BJ (cell line): Measurements from ENCODE around the gene FAM81A. TPM values are rescaled to one million over a fixed set of nuclear protein-coding genes. Genes with fewer than 3 reads are reported as not detected.

Experiments used
- CTCF ChIA-PET: fragments of 350-600 bp; formaldehyde crosslinking; extraction: SDS; loops from one replicate; lab custom pipeline; 2021; ENCODE audit warnings: antibody characterized with exemption, inconsistent platforms; lab: Yijun Ruan, JAX
- POLR2A ChIA-PET: fragments of 300-600 bp; sonication (Branson Sonifier 250); formaldehyde crosslinking; extraction: SDS; loops from one replicate; lab custom pipeline; 2021; ENCODE audit warnings: antibody characterized with exemption; lab: Charles Lee
- DNase-seq: peaks from one replicate; pipeline ENCODE4 v3.0.0-alpha.2; 2011; ENCODE audit warnings: low read depth
- H3K27me3 ChIP-seq: 2 replicates; pipeline ENCODE4 v1.6.0; 2011; ENCODE audit warnings: low read length; ENCODE audit not compliant: control insufficient read depth, insufficient read depth
- H3K36me3 ChIP-seq: 2 replicates; pipeline ENCODE4 v1.5.1; 2011; ENCODE audit warnings: low read length; ENCODE audit not compliant: control insufficient read depth, insufficient read depth
- H3K4me3 ChIP-seq: 2 replicates; pipeline ENCODE4 v1.5.1; 2011; ENCODE audit warnings: low read depth, mild to moderate bottlenecking, control low read depth, low read length
- polyA plus RNA-seq: library from polyadenylated mRNA; depleted of rRNA; stranded (reverse); fragments of >200 nt; gene quantifications from 2 replicates; pipeline ENCODE4 v1.2.3, GENCODE V29; 2011; rRNA removed
- small RNA-seq: library from RNA; depleted of rRNA; stranded (forward); fragments of <200 nt; gene quantifications from one replicate; pipeline ENCODE3, GENCODE V24; 2012; ENCODE audit warnings: low replicate concordance, low read depth; ENCODE audit not compliant: insufficient read length
- TF ChIP-seq, protein P1 (sequence below): IDR thresholded peaks from 2 replicates; pipeline ENCODE4 v1.5.1; 2011; ENCODE audit warnings: low read depth, mild to moderate bottlenecking, control low read depth, inconsistent platforms, low read length, moderate library complexity; ENCODE audit not compliant: insufficient read depth

The FAM81A gene
- polyA plus RNA-seq, 1 experiment = not detected

DNA sequence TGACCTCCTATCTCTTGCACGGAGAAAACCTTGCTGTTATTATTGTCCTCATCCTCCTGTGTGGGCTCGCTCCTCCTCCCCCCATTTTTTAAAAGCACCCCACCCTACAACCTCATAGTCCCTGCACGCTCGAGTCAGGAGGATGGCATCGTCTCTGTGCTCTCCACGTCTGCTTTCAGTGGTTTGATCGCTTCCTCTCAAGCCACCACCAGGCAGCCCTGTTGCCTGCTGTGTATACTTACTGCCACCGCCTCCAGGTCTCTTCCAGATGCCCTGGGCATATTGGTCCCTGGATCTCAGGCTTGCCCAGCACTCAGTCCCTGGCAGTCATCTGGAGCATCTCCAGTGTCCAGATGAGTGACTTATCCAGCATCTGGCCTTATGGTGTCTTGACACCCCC is 131.5 kb downstream of the FAM81A start:
- TF ChIP-seq, protein P1, sequence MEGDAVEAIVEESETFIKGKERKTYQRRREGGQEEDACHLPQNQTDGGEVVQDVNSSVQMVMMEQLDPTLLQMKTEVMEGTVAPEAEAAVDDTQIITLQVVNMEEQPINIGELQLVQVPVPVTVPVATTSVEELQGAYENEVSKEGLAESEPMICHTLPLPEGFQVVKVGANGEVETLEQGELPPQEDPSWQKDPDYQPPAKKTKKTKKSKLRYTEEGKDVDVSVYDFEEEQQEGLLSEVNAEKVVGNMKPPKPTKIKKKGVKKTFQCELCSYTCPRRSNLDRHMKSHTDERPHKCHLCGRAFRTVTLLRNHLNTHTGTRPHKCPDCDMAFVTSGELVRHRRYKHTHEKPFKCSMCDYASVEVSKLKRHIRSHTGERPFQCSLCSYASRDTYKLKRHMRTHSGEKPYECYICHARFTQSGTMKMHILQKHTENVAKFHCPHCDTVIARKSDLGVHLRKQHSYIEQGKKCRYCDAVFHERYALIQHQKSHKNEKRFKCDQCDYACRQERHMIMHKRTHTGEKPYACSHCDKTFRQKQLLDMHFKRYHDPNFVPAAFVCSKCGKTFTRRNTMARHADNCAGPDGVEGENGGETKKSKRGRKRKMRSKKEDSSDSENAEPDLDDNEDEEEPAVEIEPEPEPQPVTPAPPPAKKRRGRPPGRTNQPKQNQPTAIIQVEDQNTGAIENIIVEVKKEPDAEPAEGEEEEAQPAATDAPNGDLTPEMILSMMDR = no peak
- Histone ChIP-seq H3K4me3 (no peak overlapping the region), H3K27me3 (no peaks in the 10 kb centered on the region; the same call in none of the 2 replicates), H3K36me3 (no peaks in the 10 kb centered on the region)
- POLR2A ChIA-PET = no interaction called here
- DNase-seq = no peak
- CTCF ChIA-PET = no interaction called here

DNA sequence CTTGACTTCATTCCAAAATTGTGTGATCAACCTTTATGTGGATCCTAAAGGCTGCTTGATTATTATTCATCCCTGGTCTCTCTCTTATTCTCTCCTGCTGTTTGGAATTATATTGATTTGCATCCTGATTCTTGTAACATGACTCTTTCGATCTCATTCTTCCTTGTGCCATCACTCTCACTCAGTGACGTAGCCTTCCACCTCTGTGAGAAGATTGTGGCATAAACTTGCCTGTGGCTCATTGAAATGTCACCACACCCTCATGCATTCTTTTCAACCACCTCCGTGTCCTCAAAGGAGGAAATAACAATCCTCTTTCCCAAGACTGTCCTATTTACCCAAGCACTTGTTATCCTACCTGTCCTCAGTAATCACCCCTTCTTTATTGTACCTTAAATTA is 132.3 kb downstream of the FAM81A start:
- TF ChIP-seq, protein P1 = no peak
- Histone ChIP-seq H3K36me3 (no peaks in the 10 kb centered on the region), H3K27me3 (no peaks in the 10 kb centered on the region; the same call in none of the 2 replicates), H3K4me3 (no peak overlapping the region)
- POLR2A ChIA-PET = no interaction called here
- DNase-seq = no peak
- CTCF ChIA-PET = no interaction called here

DNA sequence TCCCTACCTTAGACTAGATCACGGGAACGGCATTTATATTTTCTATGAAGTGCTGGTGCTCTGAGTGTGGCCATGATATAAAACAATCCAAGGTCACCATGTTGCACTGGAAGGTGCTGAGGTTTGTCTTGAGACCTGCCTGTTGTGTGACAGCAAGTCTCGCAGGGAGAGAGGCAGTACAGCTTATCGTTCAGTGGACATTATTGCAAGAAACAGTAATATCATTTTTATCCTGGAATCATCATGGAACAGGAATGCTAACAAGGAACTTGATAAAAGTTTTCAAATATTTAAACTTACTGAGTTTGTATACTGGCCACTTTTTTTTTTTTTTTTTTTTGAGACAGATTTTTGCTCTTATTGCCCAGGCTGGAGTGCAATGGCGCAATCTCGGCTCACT is 133.6 kb downstream of the FAM81A start:
- Histone ChIP-seq H3K27me3 (no peaks in the 10 kb centered on the region; the same call in none of the 2 replicates), H3K36me3 (no peaks in the 10 kb centered on the region), H3K4me3 (no peak overlapping the region)
- DNase-seq = no peak
- TF ChIP-seq, protein P1 = no peak
- ChIA-PET CTCF (no interaction called here), POLR2A (no interaction called here)

Small RNAs within 50 kb of the gene (small RNA-seq; reads per million reads assigned to genes)
- not detected for gene RF00019

Other genes with a start within 250 kb of the FAM81A start
- not detected in 2 replicates for gene LDHAL6B, start 231.3 kb upstream of the FAM81A start, polyA plus RNA-seq
- gene MYO1E, start 65.3 kb upstream of the FAM81A start, polyA plus RNA-seq = 34.0 and 55.8 TPM in 2 replicates
- not detected in 2 replicates for gene GCNT3, start 173.6 kb downstream of the FAM81A start, polyA plus RNA-seq
- gene GTF2A2, start 219.3 kb downstream of the FAM81A start, polyA plus RNA-seq = 10.8 and 30.3 TPM in 2 replicates